ENCODE results near the gene IL10RB.

GRCh38 chr21:33229784-33230544 lies 36.2 kb upstream of the IL10RB start, which contains the start of gene IFNAR2:
- TF ChIP-seq POLR2A (IDR thresholded peaks at IDR 0.05) = no peak
- no peak for TF ChIP-seq CTCF (IDR thresholded peaks at IDR 0.05)
